Gastrocnemius medialis (tissue), 4 donors: ENCODE results near the gene ADAM11.

ENCODE experiments used
- CTCF ChIP-seq, 5 experiments: fragments of 450-650 bp in 3 of 5; fragments of 200-600 bp in 2 of 5; sonication (generic) in 2 of 5; IDR thresholded peaks in 4 of 5; conservative IDR thresholded peaks in 1 of 5; 1 replicate in 4 of 5; 2 replicates in 1 of 5; pipeline ENCODE4 v1.5.1; 2016 to 2019; ENCODE audit warnings: antibody characterized with exemption in 5 of 5, mild to moderate bottlenecking in 3 of 5, moderate library complexity in 3 of 5
- POLR2A ChIP-seq, 2 donors: fragments of 450-650 bp; IDR thresholded peaks; one replicate each; pipeline ENCODE4 v1.6.1; 2017; ENCODE audit warnings: antibody characterized with exemption in 2 of 2, mild to moderate bottlenecking in 2 of 2, moderate library complexity in 2 of 2

GRCh38 chr17:44754276-44754675 lies 4.5 kb upstream of the ADAM11 start:
- TF ChIP-seq POLR2A (IDR thresholded peaks at IDR 0.05) (no peak), CTCF (IDR thresholded peaks at IDR 0.05 in 4 of 5, conservative IDR thresholded peaks at IDR 0.05 in 1 of 5) (no peak)
